Spleen (tissue), 7 donors: Measurements from ENCODE around the gene CCDC71L.

ENCODE experiments used
- POLR2A ChIP-seq, 3 donors: fragments of 450-650 bp; IDR thresholded peaks; one replicate each; pipeline ENCODE4 v1.5.1; 2017; ENCODE audit warnings: antibody characterized with exemption in 3 of 3, mild to moderate bottlenecking in 1 of 3
- TF ChIP-seq, protein P1 (sequence below), 11 experiments: fragments of 200-600 bp in 7 of 11; fragments of 450-650 bp in 4 of 11; sonication (generic) in 4 of 11; IDR thresholded peaks in 8 of 11; conservative IDR thresholded peaks in 3 of 11; 1 replicate in 7 of 11; 2 replicates in 4 of 11; pipeline versions ENCODE4 v1.4.0 to v1.8.0; 2016 to 2021; ENCODE audit warnings: antibody characterized with exemption in 11 of 11, inconsistent platforms in 4 of 11, mild to moderate bottlenecking in 1 of 11
- donor health status: DM: no; HTN: no; CAD: no; lungs with moderate emphysema.
- donor health status: DM: no; HTN: no; CAD: no.
- donor health status: DM: no; HTN: no; CAD: no.

DNA sequence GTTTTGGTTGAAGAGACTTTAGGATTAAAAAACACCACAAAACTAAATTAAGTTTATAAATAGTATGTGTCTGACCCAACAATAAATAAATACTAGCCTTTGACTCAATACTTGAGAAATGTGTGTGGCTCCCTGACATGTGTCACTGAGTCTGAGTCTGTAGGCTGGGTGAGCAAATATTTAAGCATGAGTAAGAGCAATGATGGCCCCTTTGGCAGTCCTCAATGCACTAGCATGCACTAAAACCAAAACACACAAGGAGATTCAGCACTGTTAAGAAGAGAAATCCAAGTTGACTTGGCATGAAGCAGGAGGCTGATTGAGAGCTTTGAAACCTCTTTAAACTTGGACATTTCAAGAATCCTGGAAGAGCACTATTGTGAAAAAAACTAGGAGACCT, 37.1 kb downstream of the CCDC71L start:
- TF ChIP-seq, protein P1, sequence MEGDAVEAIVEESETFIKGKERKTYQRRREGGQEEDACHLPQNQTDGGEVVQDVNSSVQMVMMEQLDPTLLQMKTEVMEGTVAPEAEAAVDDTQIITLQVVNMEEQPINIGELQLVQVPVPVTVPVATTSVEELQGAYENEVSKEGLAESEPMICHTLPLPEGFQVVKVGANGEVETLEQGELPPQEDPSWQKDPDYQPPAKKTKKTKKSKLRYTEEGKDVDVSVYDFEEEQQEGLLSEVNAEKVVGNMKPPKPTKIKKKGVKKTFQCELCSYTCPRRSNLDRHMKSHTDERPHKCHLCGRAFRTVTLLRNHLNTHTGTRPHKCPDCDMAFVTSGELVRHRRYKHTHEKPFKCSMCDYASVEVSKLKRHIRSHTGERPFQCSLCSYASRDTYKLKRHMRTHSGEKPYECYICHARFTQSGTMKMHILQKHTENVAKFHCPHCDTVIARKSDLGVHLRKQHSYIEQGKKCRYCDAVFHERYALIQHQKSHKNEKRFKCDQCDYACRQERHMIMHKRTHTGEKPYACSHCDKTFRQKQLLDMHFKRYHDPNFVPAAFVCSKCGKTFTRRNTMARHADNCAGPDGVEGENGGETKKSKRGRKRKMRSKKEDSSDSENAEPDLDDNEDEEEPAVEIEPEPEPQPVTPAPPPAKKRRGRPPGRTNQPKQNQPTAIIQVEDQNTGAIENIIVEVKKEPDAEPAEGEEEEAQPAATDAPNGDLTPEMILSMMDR (IDR thresholded peaks at IDR 0.05 in 8 of 11, conservative IDR thresholded peaks at IDR 0.05 in 3 of 11) = no peak
- TF ChIP-seq POLR2A (IDR thresholded peaks at IDR 0.05) = no peak
